H1 (cell line): ENCODE results near the gene WDR35. TPM values are rescaled to one million over a fixed set of nuclear protein-coding genes. Genes with fewer than 3 reads are reported as not detected.

Experiments
- CHD7 ChIP-seq: fragments of 300-600 bp; sonication (generic); IDR thresholded peaks from 2 replicates; pipeline ENCODE4 v1.7.1; 2012; ENCODE audit warnings: low read length, moderate library complexity, mild to moderate bottlenecking, inconsistent platforms; ENCODE audit not compliant: insufficient replicate concordance
- CTBP2 ChIP-seq: IDR thresholded peaks from 2 replicates; pipeline ENCODE4 v1.7.0; 2011; ENCODE audit warnings: borderline replicate concordance, mild to moderate bottlenecking, moderate library complexity, mixed read lengths, low read length; ENCODE audit not compliant: insufficient read depth, insufficient read length
- EP300 ChIP-seq, 2 experiments: IDR thresholded peaks; 1 replicate in 1 of 2; 2 replicates in 1 of 2; pipeline ENCODE4 v1.6.1; 2011 to 2012; ENCODE audit warnings: low read depth in 2 of 2, low read length in 2 of 2, mild to moderate bottlenecking in 2 of 2, borderline replicate concordance in 1 of 2, inconsistent platforms in 1 of 2, moderate library complexity in 1 of 2
- KDM5A ChIP-seq: fragments of 200-600 bp; IDR thresholded peaks from 2 replicates; pipeline ENCODE4 v1.7.1; 2012; ENCODE audit warnings: mild to moderate bottlenecking, low read length, inconsistent platforms, mixed read lengths
- POU5F1 ChIP-seq: IDR thresholded peaks from 2 replicates; pipeline ENCODE4 v1.6.1; 2011; ENCODE audit warnings: low read depth, mild to moderate bottlenecking, low read length, moderate library complexity
- RFX5 ChIP-seq: IDR thresholded peaks from 2 replicates; pipeline ENCODE4 v1.6.1; 2011; ENCODE audit warnings: low read depth, low read length, improper control_type of control experiment, borderline replicate concordance
- SIN3A ChIP-seq, 2 experiments: IDR thresholded peaks in 1 of 2; conservative IDR thresholded peaks in 1 of 2; 2 replicates each; pipeline ENCODE4 v1.6.1; 2011 to 2012; ENCODE audit warnings: low read length in 2 of 2, improper control_type of control experiment in 1 of 2, low read depth in 1 of 2, mild to moderate bottlenecking in 1 of 2
- SIRT6 ChIP-seq: IDR thresholded peaks from one replicate; pipeline ENCODE4 v1.7.1; 2012; ENCODE audit warnings: low read length, inconsistent platforms
- SP1 ChIP-seq: IDR thresholded peaks from 2 replicates; pipeline ENCODE4 v1.6.1; 2011; ENCODE audit warnings: low read depth, low read length
- SP2 ChIP-seq: IDR thresholded peaks from 2 replicates; pipeline ENCODE4 v1.6.1; 2012; ENCODE audit warnings: mild to moderate bottlenecking, low read length, inconsistent platforms
- SUZ12 ChIP-seq: fragments of 200-600 bp; sonication (generic); IDR thresholded peaks from 2 replicates; pipeline ENCODE4 v1.6.1; 2012; ENCODE audit warnings: mild to moderate bottlenecking, inconsistent platforms, low read length, moderate library complexity, mixed read lengths
- YY1 ChIP-seq: IDR thresholded peaks from 2 replicates; pipeline ENCODE4 v1.6.1; 2011; ENCODE audit warnings: low read depth, mild to moderate bottlenecking, low read length
- polyA plus RNA-seq, 7 experiments: library from polyadenylated mRNA; depleted of rRNA in 3 of 7; stranded (reverse) in 5 of 7; unstranded in 2 of 7; fragments of >200 nt in 5 of 7; fragments of 200-250 nt in 2 of 7; gene quantifications; 1 replicate in 5 of 7; 2 replicates in 1 of 7; 4 replicates in 1 of 7; pipeline versions ENCODE4 v1.2.1 to v1.2.3, GENCODE V29; 2011 to 2013; ENCODE audit warnings: missing spikeins in 2 of 7, mixed read lengths in 2 of 7
- total RNA-seq: library from RNA; stranded (reverse); fragmentation: NEBNext Ultra II Directional; extraction: Animal tissue kit (Norgen Biotek cat#: 25700); gene quantifications from 2 replicates; pipeline ENCODE4 v1.2.1, GENCODE V29; 2021

WDR35 gene
- total and polyA plus RNA-seq, 2 of the 8 experiments (the other 6 are each of a cell fraction or from before 2014, with no cell fraction given) = 9.0 to 25.5 TPM

GRCh38 chr2:19868224-19868623 is 121.7 kb downstream of the WDR35 start (continued):
- TF ChIP-seq CHD7 (no peak), SP2 (no peak), POU5F1 (no peak), SIN3A (conservative IDR thresholded peaks at IDR 0.05 in 1 of 2, IDR thresholded peaks at IDR 0.05 in 1 of 2; ENCODE audit: low read depth in 1 of 2, low read length in 2 of 2) (no peak), SIRT6 (no peak), EP300 (IDR thresholded peaks at IDR 0.05; ENCODE audit: borderline replicate concordance in 1 of 2, low read depth in 2 of 2, low read length in 2 of 2) (no peak), KDM5A (no peak), RFX5 (no peak), YY1 (no peak), SUZ12 (no peak), CTBP2 (no peak), SP1 (no peak)
